Left ventricle myocardium inferior (tissue), 1 donor: Measurements from ENCODE around the gene ATP11A. TPM values are rescaled to one million over a fixed set of nuclear protein-coding genes. Genes with fewer than 3 reads are reported as not detected.
A peak's percentile ranks its signal among the peaks of the same experiment; 100 is the strongest.

ENCODE experiments used
- DNase-seq: peaks from one replicate; pipeline ENCODE4 v3.0.0-alpha.2; 2020
- H3K27ac ChIP-seq: fragments of 200-600 bp; replicated peaks from 2 replicates; pipeline ENCODE4 v1.8.0; 2021
- H3K27me3 ChIP-seq: fragments of 200-600 bp; 2 replicates; pipeline ENCODE4 v1.8.0; 2021; ENCODE audit warnings: low read depth
- H3K36me3 ChIP-seq: fragments of 200-600 bp; 2 replicates; pipeline ENCODE4 v1.8.0; 2021
- H3K4me1 ChIP-seq: fragments of 200-600 bp; 2 replicates; pipeline ENCODE4 v1.8.0; 2021
- H3K4me3 ChIP-seq: fragments of 200-600 bp; 2 replicates; pipeline ENCODE4 v1.8.0; 2021; ENCODE audit warnings: mild to moderate bottlenecking, moderate library complexity
- H3K9me3 ChIP-seq: fragments of 200-600 bp; replicated peaks from 2 replicates; pipeline ENCODE4 v1.8.0; 2021
- intact Hi-C: fragments of 100-400 bp; cut with micrococcal nuclease; formaldehyde crosslinking; loops from one replicate; pipeline ENCODE4 v1.11.0; 2022
- total RNA-seq: library from RNA; stranded (reverse); fragmentation: NEBNext Ultra II Directional; extraction: Animal tissue kit (Norgen Biotek cat#: 25700); gene quantifications from one replicate; pipeline ENCODE4 v1.2.1, GENCODE V29; 2021
- TF ChIP-seq, protein P1 (sequence below): fragments of 200-600 bp; IDR thresholded peaks from 2 replicates; pipeline ENCODE4 v1.8.0; 2021; ENCODE audit warnings: antibody characterized with exemption, mild to moderate bottlenecking, borderline replicate concordance
- donor health status: DM: no; HTN: yes; CAD: no; lungs with severe emphysema.

ATP11A gene
- total RNA-seq, 1 donor from 2014 or later = 106 TPM

- intact Hi-C loops = no loop called here
- Histone ChIP-seq H3K36me3 (no peaks in the 10 kb centered on the region), H3K27ac (peak overlapping the region; percentile 89)
Observed at GRCh38 chr13:112726016-112726767, 36.4 kb downstream of the ATP11A start.

GRCh38 chr13:112727581-112727980, 37.7 kb downstream of the ATP11A start:
- DNase-seq = no peak
- Histone ChIP-seq H3K36me3 (no peaks in the 10 kb centered on the region), H3K27me3 (no peaks in the 10 kb centered on the region), H3K4me1 (peaks cover 89% of the 10 kb centered on the region), H3K9me3 (no peaks in the 10 kb centered on the region), H3K4me3 (no peak overlapping the region), H3K27ac (peak overlapping the region; percentile 89)
- intact Hi-C loops = no loop called here
- TF ChIP-seq, protein P1, sequence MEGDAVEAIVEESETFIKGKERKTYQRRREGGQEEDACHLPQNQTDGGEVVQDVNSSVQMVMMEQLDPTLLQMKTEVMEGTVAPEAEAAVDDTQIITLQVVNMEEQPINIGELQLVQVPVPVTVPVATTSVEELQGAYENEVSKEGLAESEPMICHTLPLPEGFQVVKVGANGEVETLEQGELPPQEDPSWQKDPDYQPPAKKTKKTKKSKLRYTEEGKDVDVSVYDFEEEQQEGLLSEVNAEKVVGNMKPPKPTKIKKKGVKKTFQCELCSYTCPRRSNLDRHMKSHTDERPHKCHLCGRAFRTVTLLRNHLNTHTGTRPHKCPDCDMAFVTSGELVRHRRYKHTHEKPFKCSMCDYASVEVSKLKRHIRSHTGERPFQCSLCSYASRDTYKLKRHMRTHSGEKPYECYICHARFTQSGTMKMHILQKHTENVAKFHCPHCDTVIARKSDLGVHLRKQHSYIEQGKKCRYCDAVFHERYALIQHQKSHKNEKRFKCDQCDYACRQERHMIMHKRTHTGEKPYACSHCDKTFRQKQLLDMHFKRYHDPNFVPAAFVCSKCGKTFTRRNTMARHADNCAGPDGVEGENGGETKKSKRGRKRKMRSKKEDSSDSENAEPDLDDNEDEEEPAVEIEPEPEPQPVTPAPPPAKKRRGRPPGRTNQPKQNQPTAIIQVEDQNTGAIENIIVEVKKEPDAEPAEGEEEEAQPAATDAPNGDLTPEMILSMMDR = no peak

More at GRCh38 chr13:112726016-112726767, 36.4 kb downstream of the ATP11A start:
- peak overlapping the region; percentile 51 for H3K4me3 ChIP-seq
- no peaks in the 10 kb centered on the region for H3K9me3 ChIP-seq
- DNase-seq = no peak
- H3K4me1 ChIP-seq = peaks cover 90% of the 10 kb centered on the region
- TF ChIP-seq, protein P1 = no peak
- H3K27me3 ChIP-seq = no peaks in the 10 kb centered on the region

GRCh38 chr13:112728375-112729126, 38.7 kb downstream of the ATP11A start:
- H3K27ac ChIP-seq = peak overlapping the region; percentile 89
- no peak for DNase-seq
- H3K9me3 ChIP-seq = no peaks in the 10 kb centered on the region
- intact Hi-C loops = no loop called here
- no peak overlapping the region for H3K4me3 ChIP-seq
- peaks cover 91% of the 10 kb centered on the region for H3K4me1 ChIP-seq
- H3K27me3 ChIP-seq = no peaks in the 10 kb centered on the region
- no peaks in the 10 kb centered on the region for H3K36me3 ChIP-seq
- TF ChIP-seq, protein P1 = no peak

- H3K9me3 ChIP-seq = no peaks in the 10 kb centered on the region
- H3K36me3 ChIP-seq = no peaks in the 10 kb centered on the region
- peak; percentile 74 for DNase-seq
- H3K4me3 ChIP-seq = peak overlapping the region; percentile 26
- peak overlapping the region; percentile 89 for H3K27ac ChIP-seq
- H3K4me1 ChIP-seq = peaks cover 94% of the 10 kb centered on the region
- no peaks in the 10 kb centered on the region for H3K27me3 ChIP-seq
- TF ChIP-seq, protein P1 = no peak
- intact Hi-C loops = no loop called here
Observed at GRCh38 chr13:112729408-112729807, 39.6 kb downstream of the ATP11A start.

GRCh38 chr13:112730157-112730671, 40.4 kb downstream of the ATP11A start:
- Histone ChIP-seq H3K4me3 (peak overlapping the region; percentile 37), H3K4me1 (peaks cover 93% of the 10 kb centered on the region), H3K27me3 (no peaks in the 10 kb centered on the region), H3K9me3 (no peaks in the 10 kb centered on the region), H3K36me3 (no peaks in the 10 kb centered on the region), H3K27ac (peak overlapping the region; percentile 89)
- TF ChIP-seq, protein P1 = no peak
- DNase-seq = peak; percentile 67
- intact Hi-C loops = no loop called here
